GM19351 (cell line): ENCODE results near the gene SNX15.
A peak's percentile ranks its signal among the peaks of the same experiment; 100 is the strongest.

Experiments
- ATAC-seq: cut with Tn5 transposase; IDR thresholded peaks from one replicate; pipeline ENCODE4 v1.9.1; 2021; ENCODE audit warnings: mild to moderate bottlenecking, moderate library complexity; ENCODE audit not compliant: unreplicated experiment

Gene SNX15

GRCh38 chr11:65083834-65084597 is 56.8 kb downstream of the SNX15 start, which contains the start of the genes CDCA5 and ZFPL1:
Gene CDCA5, minus strand, starts transcription at chr11:65084040. Its CDS starts 62 bp downstream, at chr11:65083978.
Gene ZFPL1, plus strand, starts transcription at chr11:65084222. Its CDS starts 477 bp downstream, at chr11:65084699.
- ATAC-seq, result peak; percentile 80

GRCh38 chr11:65084598-65085375 is 57.5 kb downstream of the SNX15 start:
- ATAC-seq, result no peak

GRCh38 chr11:65085446-65085845 is 58.2 kb downstream of the SNX15 start:
- ATAC-seq, result no peak

GRCh38 chr11:65086809-65087208 is 59.6 kb downstream of the SNX15 start:
- no peak for ATAC-seq

GRCh38 chr11:65087216-65087615 is 60.0 kb downstream of the SNX15 start:
- ATAC-seq, result no peak

GRCh38 chr11:65087827-65088226 is 60.6 kb downstream of the SNX15 start:
- ATAC-seq, result no peak

GRCh38 chr11:65089621-65090020 is 62.4 kb downstream of the SNX15 start:
- ATAC-seq, result no peak
